GM21360 (cell line): Measurements from ENCODE around the gene STIM1.
"Not testable (repeated sequence)": the region's sequence is repeated elsewhere in the genome, so short reads cannot be mapped to it uniquely, and the experiment has no call there.

ENCODE experiments used
- ATAC-seq: cut with Tn5 transposase; IDR thresholded peaks from one replicate; pipeline ENCODE4 v1.9.1; 2021; ENCODE audit warnings: mild to moderate bottlenecking, moderate library complexity; ENCODE audit not compliant: unreplicated experiment

The STIM1 gene

GRCh38 chr11:3879967-3880542 lies 24.6 kb downstream of the STIM1 start:
- ATAC-seq, result no peak

DNA sequence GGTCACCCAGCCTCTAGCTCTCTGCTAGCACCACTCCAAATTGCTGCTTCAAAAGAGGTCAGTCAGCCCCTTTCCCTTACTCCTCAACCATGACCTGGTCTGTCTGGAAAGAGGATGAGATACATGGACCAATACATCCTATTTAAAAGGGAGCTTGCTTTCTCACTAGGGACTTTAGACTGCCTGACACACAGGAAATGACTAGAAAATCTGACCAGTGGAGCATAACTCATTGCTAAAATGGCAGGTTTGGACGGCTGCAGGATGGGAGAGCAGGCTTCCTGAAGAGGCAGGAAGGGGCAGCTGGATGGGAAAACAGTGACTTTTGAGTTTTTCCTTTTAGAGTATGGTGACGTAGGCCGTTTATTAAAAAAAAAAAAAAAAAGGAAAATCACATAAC lies 25.3 kb downstream of the STIM1 start:
- peak; percentile 50 for ATAC-seq

- ATAC-seq, result no peak
These were observed 27.2 kb downstream of the STIM1 start for GRCh38 chr11:3882655-3883054.

GRCh38 chr11:3885855-3886254 lies 30.4 kb downstream of the STIM1 start:
- ATAC-seq, result no peak

DNA sequence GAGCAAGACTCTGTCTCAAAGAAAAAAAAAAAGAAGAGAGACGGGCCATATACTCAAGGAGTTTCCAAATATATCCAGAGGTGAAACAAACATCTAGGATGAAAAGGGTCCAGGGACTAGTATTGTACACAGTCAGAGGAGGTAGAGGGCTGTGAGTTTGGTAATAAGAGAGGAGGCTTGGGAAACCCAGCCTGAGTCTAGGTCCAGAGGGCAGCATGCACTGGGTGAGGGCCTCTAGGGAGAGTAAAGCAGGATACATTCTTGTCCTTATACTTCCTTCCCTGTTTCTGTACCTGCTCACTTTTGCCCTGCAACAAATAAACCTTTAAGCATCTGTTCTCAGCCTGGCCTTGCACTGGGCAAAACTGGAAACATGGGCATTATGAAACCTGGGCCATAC lies 31.5 kb downstream of the STIM1 start:
- no peak for ATAC-seq

DNA sequence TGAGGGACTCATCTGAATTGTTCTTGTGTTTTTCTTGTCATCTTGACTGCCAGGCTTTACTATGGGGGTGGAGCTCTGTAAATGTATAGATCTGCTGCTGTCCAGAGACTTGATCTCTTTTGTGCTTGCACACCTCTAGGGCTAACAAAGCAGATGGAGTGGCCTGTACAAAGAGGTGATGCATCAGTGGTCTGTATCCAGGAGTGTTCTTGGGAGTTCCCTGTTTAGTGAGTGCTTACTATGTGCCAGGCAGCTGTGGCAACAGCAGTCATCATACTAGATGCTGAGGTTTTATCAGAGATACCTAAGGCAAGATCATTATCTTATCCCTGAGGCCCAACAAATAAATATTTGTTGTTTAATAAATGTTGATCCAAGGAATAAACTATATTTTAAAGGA lies 33.4 kb downstream of the STIM1 start:
- no peak for ATAC-seq

- ATAC-seq, result no peak
These were observed 34.5 kb downstream of the STIM1 start for GRCh38 chr11:3890014-3890413.

DNA sequence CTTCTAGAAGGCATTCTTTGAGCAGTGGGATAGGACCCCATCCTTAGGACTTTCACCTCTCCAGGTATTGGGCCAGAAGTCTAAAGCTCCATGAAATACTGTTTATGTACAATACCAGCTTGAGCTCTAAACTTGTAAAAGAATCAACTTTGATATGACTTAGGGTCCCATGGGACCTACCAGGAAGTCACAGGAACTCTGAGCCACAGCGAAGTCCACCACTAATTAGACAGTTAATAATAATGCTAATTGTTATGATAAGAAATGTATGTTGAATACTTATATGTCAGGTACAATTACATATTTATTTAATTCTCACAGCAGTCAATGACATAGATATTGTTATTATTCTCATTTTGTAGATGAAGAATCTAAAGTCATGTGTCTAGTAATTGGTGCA lies 35.3 kb downstream of the STIM1 start:
- ATAC-seq, result no peak

DNA sequence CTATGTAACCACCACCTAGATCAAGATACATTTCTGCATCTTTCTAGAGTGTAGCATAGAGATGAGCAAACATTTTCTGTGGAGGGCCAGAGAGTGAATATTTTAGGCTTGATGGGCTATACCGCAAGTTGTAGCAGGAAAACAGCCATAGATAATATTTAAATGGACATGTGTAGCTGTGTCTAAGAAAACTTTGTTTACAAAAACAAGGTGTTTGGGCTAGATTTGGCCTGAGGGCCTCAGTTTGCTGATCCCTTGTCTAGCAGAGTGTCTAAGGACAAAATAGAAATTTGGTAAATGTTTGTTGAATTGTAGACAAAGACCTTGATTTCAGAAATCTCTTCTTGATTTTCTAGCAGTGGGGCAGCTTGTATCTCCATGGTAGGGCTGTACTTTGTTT lies 36.3 kb downstream of the STIM1 start:
- ATAC-seq, result no peak

DNA sequence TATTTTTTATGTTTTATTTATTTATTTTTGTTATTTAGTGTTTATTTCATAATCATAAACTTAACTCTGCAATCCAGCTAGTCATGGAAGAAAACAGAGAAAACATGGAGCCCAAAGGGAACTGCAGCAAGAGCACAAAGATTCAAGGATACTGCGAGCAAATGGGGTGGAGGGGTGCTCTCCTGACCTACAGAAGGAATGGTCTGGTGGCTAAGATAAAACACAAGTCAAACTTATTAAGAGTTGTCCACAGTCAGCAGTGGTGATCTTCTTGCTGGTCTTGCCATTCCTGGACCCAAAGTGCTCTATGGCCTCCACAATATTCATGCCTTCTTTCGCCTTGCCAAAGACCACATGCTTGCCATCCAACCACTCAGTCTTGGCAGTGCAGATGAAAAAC lies 36.7 kb downstream of the STIM1 start:
- no peak for ATAC-seq

- ATAC-seq, result no peak
These were observed 37.8 kb downstream of the STIM1 start for GRCh38 chr11:3893311-3893710.

DNA sequence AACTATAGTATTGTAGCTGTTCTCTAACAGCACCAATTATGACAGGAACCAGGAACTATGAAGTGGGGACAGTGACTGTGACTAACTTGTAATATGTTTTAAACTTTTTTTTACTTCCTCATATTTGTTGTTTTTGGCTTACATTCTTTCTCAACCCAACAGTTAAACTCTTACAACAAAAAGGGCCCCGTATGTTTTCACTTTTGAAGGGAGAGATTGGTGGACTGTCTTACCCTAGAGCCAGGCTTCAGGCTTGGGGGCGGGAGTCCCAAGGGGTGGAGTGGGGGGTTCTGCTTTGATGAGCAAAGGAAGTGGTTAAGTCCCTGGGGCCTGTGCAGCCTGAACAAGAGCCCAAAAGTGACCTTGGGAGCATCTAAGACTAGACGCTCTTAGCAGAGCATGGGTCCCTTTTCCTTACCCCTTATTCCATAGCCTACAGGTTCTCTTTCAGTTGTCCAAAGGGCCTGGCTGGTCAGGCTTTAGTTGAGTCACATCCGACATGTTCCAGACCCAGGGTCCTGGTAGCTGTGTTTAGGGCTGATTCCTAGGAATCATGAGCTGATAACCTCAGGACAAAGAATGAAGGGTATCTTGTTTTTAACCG lies 38.8 kb downstream of the STIM1 start:
- peak; percentile 98 for ATAC-seq

GRCh38 chr11:3896644-3897043 lies 41.2 kb downstream of the STIM1 start:
- no peak for ATAC-seq

GRCh38 chr11:3900230-3900629 lies 44.8 kb downstream of the STIM1 start:
- ATAC-seq, result not testable (repeated sequence)

DNA sequence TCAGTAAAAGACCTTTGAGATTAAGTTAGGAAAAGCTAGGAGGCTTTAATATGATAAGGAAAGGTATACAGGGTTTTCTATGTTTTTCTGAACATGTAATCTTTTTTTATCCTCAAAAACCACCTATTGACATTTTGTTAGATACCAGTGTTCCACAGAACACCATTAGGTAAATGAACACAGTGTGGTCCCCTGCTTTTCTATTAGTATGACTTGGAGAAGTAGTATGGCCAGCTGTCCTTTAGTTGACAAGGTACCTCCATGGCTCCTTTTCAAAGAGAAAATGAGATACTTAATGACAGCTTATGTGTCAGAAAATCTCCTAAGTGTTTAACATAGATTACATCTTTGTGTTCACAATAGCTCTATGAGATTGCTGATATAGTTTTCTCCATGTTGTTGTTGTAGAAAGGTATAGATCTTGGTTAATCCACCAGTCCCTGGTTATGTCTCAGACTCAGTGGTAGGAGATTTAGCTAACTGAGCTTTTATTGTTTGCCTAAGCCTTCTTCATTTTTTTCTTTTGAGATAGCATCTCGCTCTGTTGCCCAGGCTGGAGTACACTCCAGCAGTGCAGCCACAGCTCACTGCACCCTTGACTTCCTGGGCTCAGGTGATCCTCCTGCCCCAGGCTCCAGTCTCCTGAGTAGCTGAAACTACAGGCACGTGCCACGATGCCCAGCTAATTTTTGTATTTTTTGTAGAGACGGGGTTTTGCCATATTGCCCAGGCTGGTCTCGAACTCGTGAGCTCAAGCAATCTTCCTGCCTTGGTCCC lies 46.0 kb downstream of the STIM1 start:
- ATAC-seq, result no peak

DNA sequence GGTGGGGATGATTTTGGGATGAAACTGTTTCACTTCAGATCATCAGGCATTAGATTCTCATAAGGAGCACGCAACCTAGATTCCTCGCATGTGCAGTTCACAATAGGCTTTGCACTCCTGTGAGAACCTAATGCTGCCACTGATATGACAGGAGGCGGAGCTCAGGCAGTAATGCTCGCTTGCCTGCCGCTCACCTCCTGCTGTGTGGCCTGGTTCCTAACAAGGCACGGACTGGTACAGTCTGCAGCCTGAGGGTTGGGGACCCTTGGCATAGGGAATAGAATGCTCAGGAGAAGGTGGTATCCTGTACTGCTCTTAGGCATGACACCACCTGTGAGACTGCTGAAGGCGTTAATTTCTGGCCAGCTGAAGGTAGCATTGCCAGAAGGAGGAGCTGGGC lies 47.0 kb downstream of the STIM1 start:
- no peak for ATAC-seq

GRCh38 chr11:3903207-3903896 lies 47.9 kb downstream of the STIM1 start:
- no peak for ATAC-seq

- ATAC-seq, result no peak
These were observed 48.8 kb downstream of the STIM1 start for GRCh38 chr11:3904228-3904627.

DNA sequence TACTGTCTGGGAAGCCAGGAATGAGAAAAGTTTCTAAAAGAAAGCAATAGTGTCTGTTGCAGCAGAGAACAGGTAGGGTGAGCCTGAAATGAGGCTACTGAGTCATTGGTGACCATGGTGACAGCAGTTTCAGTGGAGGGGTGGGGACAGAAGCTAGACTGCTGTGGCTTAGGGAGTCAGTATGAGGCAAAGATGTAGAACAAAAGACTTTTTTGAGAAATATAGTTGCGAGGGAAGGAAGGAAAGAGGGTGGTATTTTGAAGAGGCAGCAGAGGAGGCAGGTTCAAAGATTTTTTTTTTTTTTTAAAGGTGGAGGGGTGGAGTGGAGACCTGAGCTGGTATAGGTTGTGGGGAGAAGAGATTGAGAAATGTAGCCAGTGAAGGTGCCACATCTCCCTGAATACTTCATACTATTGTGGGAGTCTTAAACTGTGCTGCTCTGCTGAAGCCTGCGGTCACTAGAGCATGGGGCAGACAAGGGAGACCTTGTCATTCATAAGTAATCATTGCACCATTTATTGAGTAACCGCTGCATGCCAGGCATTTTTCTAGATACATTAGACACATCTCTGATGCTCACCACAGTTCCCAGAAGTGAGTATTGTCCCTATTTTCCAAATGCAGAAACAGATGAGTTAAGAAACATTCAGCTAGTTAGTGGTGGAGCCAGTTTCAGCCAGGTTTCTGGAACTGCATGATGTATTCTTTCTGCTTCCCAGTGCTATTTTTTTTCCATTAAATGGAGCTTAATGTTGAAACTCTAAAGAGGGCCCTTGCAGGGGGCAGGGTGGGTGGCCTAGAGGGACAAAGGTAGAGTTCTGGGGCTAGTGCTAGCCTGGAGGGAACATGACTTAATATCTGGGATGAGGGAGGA lies 49.9 kb downstream of the STIM1 start:
- ATAC-seq, result peak; percentile 70

DNA sequence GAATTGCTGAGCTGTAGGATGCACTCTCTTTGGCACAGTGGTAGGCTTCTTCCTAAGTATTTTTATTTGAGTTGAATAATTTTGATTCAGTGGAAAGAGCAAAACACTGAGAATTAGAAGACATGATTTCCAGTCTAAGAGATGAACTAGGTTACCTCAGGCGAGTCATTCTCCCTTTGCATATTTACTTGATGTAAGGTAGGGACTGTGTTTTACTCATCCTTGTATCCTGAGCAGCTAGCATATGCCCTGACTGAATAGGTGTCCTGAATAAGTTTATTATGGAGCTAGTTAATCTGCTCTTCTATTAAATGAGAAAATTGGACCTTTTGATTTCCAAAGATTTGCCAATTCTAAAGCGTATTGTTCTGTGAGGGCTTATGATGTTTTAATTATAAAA lies 50.7 kb downstream of the STIM1 start:
- ATAC-seq, result no peak

GRCh38 chr11:3907590-3907989 lies 52.1 kb downstream of the STIM1 start:
- no peak for ATAC-seq
